Panc1 (cell line): ENCODE measurements around the gene ZNF683. TPM values are rescaled to one million over a fixed set of nuclear protein-coding genes. Genes with fewer than 3 reads are reported as not detected.

Experiments used
- ATAC-seq: fragments of 200-7000 bp; cut with Tn5 transposase; 2 replicates; pipeline ENCODE4 v1.9.1; 2020; ENCODE audit warnings: mild to moderate bottlenecking, moderate library complexity
- BruUV-seq: library from RNA; stranded (reverse); fragments of 400-500 nt; replicated peaks from 2 replicates; lab custom pipeline; 2021; lab: Mats Ljungman, UMichigan
- CTCF ChIA-PET: fragments of 300-600 bp; sonication (Branson Sonifier 250); formaldehyde crosslinking; loops from one replicate; lab custom pipeline; 2022; ENCODE audit warnings: antibody characterized with exemption; lab: Charles Lee
- POLR2A ChIA-PET: fragments of 300-600 bp; sonication (Branson Sonifier 250); formaldehyde crosslinking; loops from one replicate; lab custom pipeline; 2022; ENCODE audit warnings: antibody characterized with exemption; lab: Charles Lee
- DNase-seq: peaks from one replicate; pipeline ENCODE4 v3.0.0-alpha.2; 2010; ENCODE audit warnings: low read depth, low spot score
- H3K27ac ChIP-seq: 2 replicates; pipeline ENCODE4 v1.5.1; 2011; ENCODE audit warnings: mild to moderate bottlenecking, low read length, inconsistent platforms
- H3K27me3 ChIP-seq: fragments of 200-500 bp; sonication (Bioruptor generic); 2 replicates; pipeline ENCODE4 v1.6.0; 2014; ENCODE audit warnings: low read length, inconsistent platforms; ENCODE audit not compliant: control insufficient read depth, insufficient read depth
- H3K36me3 ChIP-seq: fragments of 200-500 bp; sonication (Bioruptor generic); 2 replicates; pipeline ENCODE4 v1.5.1; 2014; ENCODE audit warnings: inconsistent platforms, mild to moderate bottlenecking, low read length, moderate library complexity; ENCODE audit not compliant: control insufficient read depth, insufficient read depth
- H3K4me1 ChIP-seq: 2 replicates; pipeline ENCODE4 v1.5.1; 2011; ENCODE audit warnings: inconsistent platforms, mild to moderate bottlenecking, low read length, moderate library complexity; ENCODE audit not compliant: control insufficient read depth, insufficient read depth
- H3K4me3 ChIP-seq, 2 experiments: 2 replicates each; pipeline ENCODE4 v1.5.1; 2011 to 2012; ENCODE audit warnings: low read depth in 2 of 2, low read length in 2 of 2, mild to moderate bottlenecking in 2 of 2, inconsistent platforms in 1 of 2, moderate library complexity in 1 of 2
- H3K9me3 ChIP-seq: fragments of 200-500 bp; sonication (Bioruptor generic); 2 replicates; pipeline ENCODE4 v1.5.1; 2014; ENCODE audit warnings: low read depth, mild to moderate bottlenecking, inconsistent platforms, low read length, moderate library complexity; ENCODE audit not compliant: control insufficient read depth, insufficient read depth
- CTCF ChIP-seq: fragments of 450-650 bp; IDR thresholded peaks from 2 replicates; pipeline ENCODE4 v1.5.1; 2017; ENCODE audit warnings: mild to moderate bottlenecking
- REST ChIP-seq, 2 experiments: IDR thresholded peaks; 2 replicates each; pipeline ENCODE4 v1.6.1; 2011 to 2012; ENCODE audit warnings: low read depth in 2 of 2, control low read depth in 1 of 2, low read length in 1 of 2, mild to moderate bottlenecking in 1 of 2, moderate library complexity in 1 of 2; ENCODE audit not compliant: insufficient read depth in 1 of 2
- SIN3A ChIP-seq: IDR thresholded peaks from 2 replicates; pipeline ENCODE4 v1.6.1; 2012; ENCODE audit warnings: low read depth, mild to moderate bottlenecking, low read length, moderate library complexity, borderline replicate concordance; ENCODE audit not compliant: insufficient read depth
- TCF7L2 ChIP-seq: IDR thresholded peaks from 2 replicates; pipeline ENCODE4 v1.6.1; 2011; ENCODE audit warnings: mild to moderate bottlenecking, low read depth, low read length, inconsistent platforms
- in situ Hi-C: cut with HindIII; loops from 2 replicates; pipeline ENCODE4 v1.10.0; 2016; ENCODE audit warnings: low sequenced_read_pairs, low pct_unique_long_range_greater_than_20kb
- intact Hi-C: fragments of 100-400 bp; cut with micrococcal nuclease; formaldehyde crosslinking; loops from one replicate; pipeline ENCODE4 v1.10.0; 2022; ENCODE audit not compliant: unreplicated experiment
- total RNA-seq: library from RNA; stranded (reverse); gene quantifications from one replicate; pipeline ENCODE4 v1.2.1, GENCODE V29; 2021; ENCODE audit not compliant: unreplicated experiment

Gene ZNF683
- total RNA-seq, 1 experiment from 2014 or later, result not detected

- Histone ChIP-seq H3K9me3 (no peaks in the 10 kb centered on the region), H3K4me3 (no peak overlapping the region), H3K27me3 (no peaks in the 10 kb centered on the region), H3K27ac (no peak overlapping the region), H3K36me3 (no peaks in the 10 kb centered on the region), H3K4me1 (no peaks in the 10 kb centered on the region)
- intact Hi-C loops (no loop called here), in situ Hi-C loops (no loop called here)
- POLR2A ChIA-PET, result interaction anchor here (0.6 to 0.7 kb wide), 3 partner anchors 17 to 500 kb away, joined by 6 to 14 read pairs (median 11); no protein-coding TSS in a partner anchor
- no peak for TF ChIP-seq REST (IDR thresholded peaks at IDR 0.05; ENCODE audit: insufficient read depth in 1 of 2, low read depth in 2 of 2, low read length in 1 of 2)
- TF ChIP-seq SIN3A, result no peak
- no peak for TF ChIP-seq CTCF
- no peak for TF ChIP-seq TCF7L2
- CTCF ChIA-PET, result no interaction called here
- DNase-seq (no peak), ATAC-seq (no peak)
- no TSS peak for BruUV-seq
These were observed 56.4 kb downstream of the ZNF683 start for GRCh38 chr1:26315874-26316850.

GRCh38 chr1:26314501-26314900 is 58.0 kb downstream of the ZNF683 start:
- ChIA-PET POLR2A (no interaction called here), CTCF (interaction anchor here (0.6 kb wide), 1 partner anchor 18 kb away, joined by 4 read pairs; no protein-coding TSS in a partner anchor)
- DNase-seq, result no peak
- Histone ChIP-seq H3K27me3 (no peaks in the 10 kb centered on the region), H3K36me3 (no peaks in the 10 kb centered on the region), H3K4me3 (no peak overlapping the region), H3K27ac (no peak overlapping the region), H3K4me1 (no peaks in the 10 kb centered on the region), H3K9me3 (no peaks in the 10 kb centered on the region)
- BruUV-seq, result no TSS peak
- no peak for ATAC-seq
- TF ChIP-seq SIN3A (no peak), CTCF (no peak)
- intact Hi-C loops, result no loop called here
- in situ Hi-C loops, result no loop called here

Other genes with a start within 250 kb of the ZNF683 start
- 0.05 TPM for gene FAM110D, start 213.7 kb downstream of the ZNF683 start, total RNA-seq
- not detected for gene C1orf232, start 203.8 kb downstream of the ZNF683 start, total RNA-seq
- gene ZNF593, start 202.8 kb downstream of the ZNF683 start, total RNA-seq, result 108 TPM
- gene ZNF593OS, start 200.9 kb downstream of the ZNF683 start, total RNA-seq, result not detected
- 13.7 TPM for gene CNKSR1, start 195.3 kb downstream of the ZNF683 start, total RNA-seq
- gene CATSPER4, start 182.1 kb downstream of the ZNF683 start, total RNA-seq, result not detected
- 51.8 TPM for gene CEP85, start 138.6 kb downstream of the ZNF683 start, total RNA-seq
- 193 TPM for gene SH3BGRL3, start 92.7 kb downstream of the ZNF683 start, total RNA-seq
- 23.7 TPM for gene UBXN11, start 66.1 kb downstream of the ZNF683 start, total RNA-seq
- gene CD52, start 54.8 kb downstream of the ZNF683 start, total RNA-seq, result 1.6 TPM
- gene CRYBG2, start 18.6 kb downstream of the ZNF683 start, total RNA-seq, result 0.64 TPM
- gene LIN28A, start 38.1 kb upstream of the ZNF683 start, total RNA-seq, result 0.64 TPM
- gene DHDDS, start 59.6 kb upstream of the ZNF683 start, total RNA-seq, result 56.7 TPM
- 496 TPM for gene HMGN2, start 99.7 kb upstream of the ZNF683 start, total RNA-seq
- 44.0 TPM for gene RPS6KA1, start 157.0 kb upstream of the ZNF683 start, total RNA-seq